GM18517 (cell line): Measurements from ENCODE around the gene ARHGEF40.

Experiments
- ATAC-seq: cut with Tn5 transposase; IDR thresholded peaks from one replicate; pipeline ENCODE4 v1.9.1; 2021; ENCODE audit warnings: mild to moderate bottlenecking, moderate library complexity; ENCODE audit not compliant: unreplicated experiment

The ARHGEF40 gene

DNA sequence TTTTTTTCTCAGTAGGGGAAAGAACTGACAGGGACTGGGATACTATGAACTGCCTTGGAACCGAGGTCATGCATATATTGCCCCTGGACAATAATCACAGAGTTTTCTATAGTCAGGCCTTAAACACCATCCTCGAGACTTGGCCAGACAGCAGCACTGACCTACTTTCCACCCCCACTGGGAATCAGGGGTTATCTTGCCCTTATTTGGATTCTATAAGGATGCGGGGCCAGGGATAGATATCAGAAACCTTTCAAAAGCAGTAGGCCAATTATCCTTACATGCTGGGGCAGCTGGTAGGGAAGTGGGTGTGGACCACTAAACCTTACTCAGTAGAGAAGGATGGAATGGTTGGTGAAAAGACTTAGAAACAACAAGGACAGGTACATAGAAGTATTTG lies 26.3 kb downstream of the ARHGEF40 start:
- ATAC-seq: no peak

DNA sequence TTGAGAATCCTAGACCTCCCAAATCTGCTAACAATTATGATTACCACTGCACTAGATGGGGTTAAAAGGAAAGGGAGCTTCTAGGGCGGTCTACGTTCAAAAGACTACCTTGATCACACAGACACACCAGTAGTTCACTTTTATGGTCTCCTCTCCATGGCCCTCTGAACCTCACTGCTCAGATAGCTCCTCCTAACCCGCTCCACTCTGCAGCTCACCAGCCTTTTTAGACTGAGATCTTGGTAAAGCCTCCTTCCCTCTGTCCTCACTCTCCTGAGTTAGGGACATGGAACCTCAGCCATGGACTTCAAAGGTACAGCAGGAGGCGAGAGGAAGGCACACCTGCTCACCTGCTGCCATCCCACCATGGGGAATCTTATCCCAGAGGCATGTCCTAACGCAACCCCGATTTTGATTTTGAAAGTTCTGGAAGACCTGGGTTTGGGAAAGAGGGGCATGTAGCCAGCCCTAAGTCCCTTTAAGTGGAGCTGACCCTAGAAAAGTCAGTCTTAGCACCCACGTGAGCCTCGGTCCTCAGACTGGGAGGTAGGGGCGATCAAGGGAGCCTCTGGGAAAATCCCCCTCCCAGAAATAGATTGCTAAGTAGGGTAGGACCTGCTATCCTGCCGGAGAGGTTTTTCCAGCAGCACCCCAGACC lies 27.0 kb downstream of the ARHGEF40 start:
- no peak for ATAC-seq

DNA sequence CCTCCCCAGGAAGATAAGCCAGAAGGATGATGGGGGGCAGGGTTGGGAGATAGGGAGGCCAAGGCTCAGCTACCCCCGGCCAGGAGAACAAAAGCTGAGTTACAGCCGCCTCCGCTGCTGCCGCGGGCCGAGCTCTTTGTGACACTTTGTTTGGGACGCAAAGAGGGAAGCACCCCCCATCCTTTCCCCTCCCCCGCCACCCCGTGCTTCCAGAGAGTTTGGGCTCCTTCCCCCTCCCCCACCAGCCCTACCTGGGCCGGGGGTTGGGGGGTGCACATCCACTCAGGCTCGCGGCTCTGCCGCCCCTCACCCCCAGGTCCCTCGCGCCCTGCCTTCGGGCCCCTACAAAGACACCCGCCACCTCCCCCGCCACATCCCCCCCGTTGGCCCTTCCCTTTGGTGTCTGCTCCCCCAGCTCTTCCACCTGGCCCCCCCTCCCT lies 27.6 kb downstream of the ARHGEF40 start:
- ATAC-seq: no peak

DNA sequence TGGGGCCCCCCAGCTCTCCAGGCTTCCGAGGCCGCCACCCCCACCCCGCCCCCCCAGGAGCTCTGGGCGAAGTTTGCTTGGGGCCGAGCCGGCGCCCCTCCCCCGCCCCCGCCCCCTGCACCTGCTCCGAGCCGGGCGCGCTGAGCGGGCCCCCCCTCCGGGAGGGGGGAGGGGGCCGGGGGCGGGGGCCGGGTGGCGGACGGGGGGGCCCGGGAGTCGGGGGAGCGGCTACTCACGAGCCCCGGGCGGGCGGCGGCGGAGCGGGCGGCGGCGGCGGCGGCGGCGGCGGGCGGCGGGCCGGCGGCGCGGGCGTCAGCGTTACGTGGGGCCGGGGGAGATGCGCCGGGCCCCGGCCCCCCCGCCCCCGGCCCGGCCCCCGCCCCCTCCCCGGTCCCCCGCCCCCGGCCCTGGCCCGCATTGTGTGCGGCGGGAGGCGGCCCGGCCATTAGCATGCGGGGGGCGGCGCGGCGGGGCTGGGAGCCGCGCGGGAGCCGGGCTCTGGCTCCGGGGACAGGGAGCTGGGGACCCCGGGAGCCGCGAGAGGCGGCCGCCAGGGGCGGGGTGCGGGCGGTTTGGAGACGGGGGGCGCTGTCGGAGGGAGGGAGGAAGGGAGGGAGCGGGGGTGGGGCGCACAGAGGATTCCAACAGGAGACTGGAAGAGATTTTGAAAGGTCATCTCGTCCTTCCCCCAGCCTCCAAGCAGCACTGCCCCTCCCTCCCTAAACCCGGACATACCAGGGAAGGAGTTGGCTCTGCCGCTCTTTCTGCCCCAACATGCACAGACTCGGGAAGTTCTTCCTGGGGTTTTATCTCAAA lies 28.2 kb downstream of the ARHGEF40 start, which contains the start of gene ZNF219:
Gene ZNF219, minus strand, starts transcription at position 580 of the 816 bp plus-strand sequence. CDS start 5,064 bp downstream, outside the sequence.
- ATAC-seq: no peak

DNA sequence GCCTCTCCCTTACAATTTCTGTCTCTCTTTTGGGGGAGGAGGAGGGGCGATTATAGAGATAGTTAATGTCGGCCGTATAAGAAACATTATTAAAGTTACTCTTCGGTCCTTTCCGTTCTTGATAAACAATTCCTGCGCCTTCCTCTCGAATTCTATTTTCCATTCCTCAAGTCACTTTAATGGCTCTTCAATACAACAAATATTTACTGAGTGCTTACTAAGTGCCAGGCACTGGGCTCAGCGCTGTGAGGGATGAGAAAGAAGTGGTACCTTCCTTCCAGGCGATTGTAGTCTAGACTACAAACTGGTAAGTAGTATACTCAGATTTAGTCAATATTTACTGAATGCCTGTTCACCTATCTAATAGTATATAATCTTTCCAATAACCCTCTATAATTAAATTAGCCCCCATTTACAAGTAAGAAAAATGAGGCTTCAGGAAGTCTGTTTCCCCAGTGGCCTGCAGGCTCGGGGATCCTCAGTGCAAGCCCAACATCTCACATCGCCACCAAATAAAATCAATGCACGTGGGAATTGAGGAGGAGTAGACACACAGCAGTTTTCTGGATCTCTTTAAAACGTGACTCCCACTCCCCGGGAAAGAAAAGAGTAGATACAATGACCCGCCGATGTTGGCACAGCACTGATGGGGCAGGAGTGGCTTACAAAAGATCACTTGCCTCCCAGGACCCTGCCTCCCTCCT lies 28.9 kb downstream of the ARHGEF40 start:
- ATAC-seq: no peak

DNA sequence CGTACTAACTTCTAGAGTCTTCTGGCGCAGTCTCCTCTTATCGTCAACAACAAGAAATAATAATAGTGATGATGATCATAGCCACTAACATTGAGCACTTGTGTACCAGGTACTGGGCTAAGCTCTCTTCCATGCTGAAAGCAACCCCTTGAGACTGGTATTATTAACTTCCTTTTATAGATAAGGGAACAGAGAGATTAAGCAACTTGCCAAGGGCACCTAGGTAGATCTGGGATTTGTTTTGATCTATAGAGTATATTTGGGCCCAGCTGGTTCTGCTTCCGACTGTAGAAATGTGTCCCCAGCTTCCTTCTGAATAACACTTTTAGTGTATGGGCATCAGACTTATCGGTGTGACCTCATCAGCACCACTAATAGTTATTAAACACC lies 29.5 kb downstream of the ARHGEF40 start:
- ATAC-seq: no peak

DNA sequence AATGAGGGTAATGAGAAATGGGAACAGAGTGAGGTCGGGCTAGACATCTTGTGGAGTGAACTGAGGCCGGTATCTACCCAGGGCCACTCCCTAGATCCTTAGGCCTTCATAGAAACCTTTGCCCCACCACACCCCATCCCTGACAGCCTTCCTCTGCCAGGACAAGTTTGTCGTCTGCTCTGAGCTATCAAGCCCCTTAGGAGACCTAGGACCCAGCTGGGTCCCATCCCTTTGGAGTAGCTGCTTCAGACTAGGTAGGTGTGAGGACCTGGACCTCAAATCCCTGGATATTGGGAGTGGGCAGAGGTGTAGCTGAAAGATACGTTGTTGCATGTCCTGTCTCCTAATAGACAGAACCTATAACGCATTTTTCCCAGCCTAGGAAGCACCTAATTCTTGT lies 30.8 kb downstream of the ARHGEF40 start, which contains the start of gene TMEM253:
Gene TMEM253, plus strand, starts transcription at position 136 of the 400 bp plus-strand sequence. CDS start 278 bp downstream, outside the sequence.
- no peak for ATAC-seq

DNA sequence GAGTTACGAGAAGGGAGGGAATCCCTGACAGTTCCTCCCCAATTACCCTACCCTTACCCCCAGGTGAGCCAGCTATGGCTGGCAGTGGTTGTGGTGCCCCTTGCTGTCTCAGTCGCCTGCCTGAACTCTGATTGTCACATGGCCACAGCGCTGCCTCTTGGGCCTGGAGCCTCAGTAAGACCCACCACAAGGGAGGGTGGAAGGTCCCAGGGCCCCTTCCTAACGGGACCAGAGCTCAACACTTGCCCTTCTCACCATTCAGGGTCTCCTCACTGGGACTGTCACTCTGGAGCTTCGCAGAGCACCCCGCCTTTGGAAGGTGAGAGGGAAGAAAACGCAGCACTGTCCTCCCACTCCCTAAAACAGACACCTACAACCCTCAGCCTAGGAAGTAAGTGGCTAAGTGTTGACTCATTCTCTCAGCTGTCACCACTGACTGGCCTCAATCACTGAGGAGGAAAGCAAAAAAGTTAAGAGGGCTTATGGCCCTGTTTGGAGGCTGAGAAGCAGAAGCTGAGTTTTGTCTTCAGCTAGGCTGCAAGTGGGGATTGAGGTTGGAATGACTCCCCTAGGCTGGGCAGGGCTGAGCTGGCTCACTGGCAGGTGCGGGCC lies 31.8 kb downstream of the ARHGEF40 start:
- ATAC-seq: no peak

DNA sequence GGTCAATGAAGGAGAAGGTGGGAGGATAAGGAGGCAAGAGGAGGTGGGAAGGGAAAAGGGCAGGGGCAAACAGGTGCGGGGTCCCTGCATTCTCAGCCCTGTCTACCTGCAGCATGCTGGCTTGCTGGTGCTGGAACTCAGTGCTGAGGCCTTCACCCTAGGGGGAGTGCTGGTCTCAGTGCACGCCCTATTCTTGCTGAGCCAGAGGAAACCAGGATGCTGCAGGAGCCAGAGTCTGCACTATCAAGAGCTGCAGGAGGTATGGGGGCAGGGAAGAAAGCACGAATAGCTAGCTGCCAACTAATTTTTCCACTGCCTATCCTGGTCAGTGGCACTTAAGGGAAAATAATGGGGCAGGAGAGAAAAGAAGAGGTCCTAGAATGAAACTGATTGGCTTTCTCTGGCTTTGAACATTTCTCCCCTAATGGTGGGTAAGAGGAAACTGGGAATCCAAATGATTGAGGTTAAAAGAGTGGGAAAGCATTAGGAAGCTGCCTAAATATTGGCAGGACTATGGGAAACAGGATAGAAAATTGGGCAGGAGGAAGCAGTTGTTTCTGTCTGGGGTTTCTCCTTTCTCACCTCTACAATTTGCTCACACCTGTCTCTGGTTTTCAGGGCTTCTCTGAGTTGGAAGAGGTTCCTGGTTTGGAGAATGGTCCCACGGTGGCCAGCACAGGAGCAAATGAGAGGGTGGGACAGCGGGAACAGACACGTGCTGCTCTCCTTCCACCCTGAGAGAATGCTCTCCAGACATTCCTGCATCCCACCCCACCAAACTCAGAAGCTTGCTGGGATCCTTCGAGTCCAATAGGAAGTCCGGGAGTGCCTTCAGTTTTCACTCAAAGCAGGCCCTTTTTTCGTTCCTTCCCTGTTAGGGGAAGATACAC lies 32.7 kb downstream of the ARHGEF40 start:
- no peak for ATAC-seq

DNA sequence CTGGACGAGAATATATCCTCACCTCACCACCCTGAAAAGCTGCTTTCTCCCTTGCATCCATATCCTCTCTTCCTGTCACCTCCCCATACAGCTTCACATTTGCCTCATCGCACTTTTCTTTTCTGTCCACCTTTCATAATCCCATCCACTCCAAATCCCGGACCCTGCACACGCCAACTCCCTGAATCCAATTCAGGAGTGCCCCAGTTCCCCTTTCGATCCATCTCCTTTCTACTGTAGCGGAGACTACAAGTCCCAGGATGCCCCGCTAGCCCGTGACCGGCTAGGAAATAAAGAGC lies 33.3 kb downstream of the ARHGEF40 start:
- ATAC-seq: no peak

DNA sequence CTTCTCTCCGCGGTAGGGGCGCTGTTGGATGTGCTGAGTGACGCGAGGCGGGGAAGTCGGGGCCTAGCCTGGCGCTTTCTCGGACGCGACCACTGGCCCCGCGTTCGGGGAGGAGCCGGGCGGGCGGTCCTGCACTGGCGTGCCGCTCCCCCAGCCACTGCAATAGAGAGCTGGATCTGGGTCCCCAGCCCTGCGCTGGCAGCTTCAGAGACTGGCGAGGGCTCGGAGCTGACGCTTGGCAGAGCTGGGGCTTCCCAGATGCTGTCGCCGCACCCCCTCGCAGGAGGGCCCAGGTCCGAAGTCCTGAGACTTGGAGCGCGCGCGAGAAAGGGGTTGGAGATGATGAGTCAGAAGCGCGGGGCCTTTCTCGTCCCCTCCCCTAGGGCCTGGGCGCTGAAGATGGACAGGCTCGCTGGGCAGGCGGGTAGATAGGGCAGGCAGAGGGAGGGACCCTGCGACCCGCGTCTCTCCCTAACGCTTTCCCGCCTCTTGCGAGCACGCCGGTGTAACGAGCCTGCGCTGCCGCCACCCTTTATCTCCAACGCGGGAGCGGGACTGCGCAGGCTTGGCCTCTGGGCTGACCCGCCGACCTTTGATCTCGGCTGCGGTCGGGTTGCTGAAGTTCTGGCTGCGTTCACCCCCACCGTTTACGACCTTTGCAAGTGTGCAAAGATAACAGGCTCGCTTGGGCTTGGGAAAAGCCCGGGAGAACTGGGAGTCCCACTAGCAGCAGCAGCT lies 33.8 kb downstream of the ARHGEF40 start:
- ATAC-seq: peak; percentile 89

DNA sequence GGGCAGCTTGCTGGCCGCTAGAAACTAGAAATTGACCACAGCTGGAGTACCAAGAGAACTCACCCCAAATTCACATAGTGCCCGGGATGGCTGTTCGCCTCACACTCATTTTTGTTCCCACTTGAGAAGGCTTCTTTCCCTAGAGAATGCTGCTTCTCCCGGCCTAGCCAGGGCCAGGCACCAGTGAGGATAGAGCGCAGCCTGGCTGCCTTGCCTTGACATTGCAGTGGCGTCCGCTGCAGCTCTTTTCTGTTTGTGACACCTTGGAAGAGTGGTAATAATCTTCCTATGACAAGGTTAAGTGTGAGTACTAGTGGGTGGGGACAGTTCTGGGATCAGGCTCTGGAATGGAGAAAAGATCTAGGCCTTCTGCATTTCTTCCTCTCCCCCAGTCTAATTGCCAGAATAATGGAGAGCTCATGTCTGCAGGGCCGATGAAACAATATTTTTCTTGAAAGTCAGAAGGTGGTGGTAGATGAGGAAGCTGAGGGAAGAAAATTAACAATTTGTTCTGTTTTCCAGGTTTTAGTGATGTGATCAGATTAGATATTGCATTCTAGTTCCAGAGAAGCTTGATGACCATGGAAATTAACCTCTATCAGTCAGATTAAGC lies 34.5 kb downstream of the ARHGEF40 start:
- peak; percentile 25 for ATAC-seq

DNA sequence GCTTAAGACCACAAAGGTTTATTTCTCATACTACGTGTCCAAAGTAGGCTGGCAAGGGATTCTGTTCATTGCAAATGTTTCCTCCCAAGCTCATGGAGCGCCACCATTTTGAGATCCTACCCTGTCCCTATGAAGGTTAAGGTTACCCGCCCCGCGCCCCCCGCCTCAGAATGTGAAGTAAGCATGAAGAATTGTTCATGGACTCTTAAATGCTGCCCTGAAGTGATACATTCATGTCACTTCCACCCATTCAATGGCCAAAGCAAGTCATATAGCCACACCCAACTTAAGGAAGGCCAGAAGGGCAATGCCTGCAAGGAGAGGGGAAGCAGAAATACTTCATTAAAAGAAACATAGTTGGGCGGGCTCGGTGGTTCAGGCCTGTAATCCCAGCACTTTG lies 35.0 kb downstream of the ARHGEF40 start:
- ATAC-seq: no peak

DNA sequence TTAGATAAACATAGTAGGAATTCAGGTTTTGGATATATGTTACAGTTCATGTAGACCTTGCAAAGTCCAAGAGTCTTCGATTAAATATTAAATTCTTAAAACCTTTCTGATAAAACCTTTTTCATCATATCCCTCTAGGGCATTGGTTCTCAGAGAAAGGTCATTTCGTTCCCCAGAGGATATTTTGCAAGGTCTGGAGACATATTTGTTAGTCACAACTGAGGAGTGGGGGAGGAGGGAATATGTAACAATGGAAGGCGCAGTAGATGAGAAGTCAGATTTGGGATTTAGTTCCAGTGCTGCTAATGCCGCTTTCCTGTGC lies 36.0 kb downstream of the ARHGEF40 start:
- ATAC-seq: no peak

DNA sequence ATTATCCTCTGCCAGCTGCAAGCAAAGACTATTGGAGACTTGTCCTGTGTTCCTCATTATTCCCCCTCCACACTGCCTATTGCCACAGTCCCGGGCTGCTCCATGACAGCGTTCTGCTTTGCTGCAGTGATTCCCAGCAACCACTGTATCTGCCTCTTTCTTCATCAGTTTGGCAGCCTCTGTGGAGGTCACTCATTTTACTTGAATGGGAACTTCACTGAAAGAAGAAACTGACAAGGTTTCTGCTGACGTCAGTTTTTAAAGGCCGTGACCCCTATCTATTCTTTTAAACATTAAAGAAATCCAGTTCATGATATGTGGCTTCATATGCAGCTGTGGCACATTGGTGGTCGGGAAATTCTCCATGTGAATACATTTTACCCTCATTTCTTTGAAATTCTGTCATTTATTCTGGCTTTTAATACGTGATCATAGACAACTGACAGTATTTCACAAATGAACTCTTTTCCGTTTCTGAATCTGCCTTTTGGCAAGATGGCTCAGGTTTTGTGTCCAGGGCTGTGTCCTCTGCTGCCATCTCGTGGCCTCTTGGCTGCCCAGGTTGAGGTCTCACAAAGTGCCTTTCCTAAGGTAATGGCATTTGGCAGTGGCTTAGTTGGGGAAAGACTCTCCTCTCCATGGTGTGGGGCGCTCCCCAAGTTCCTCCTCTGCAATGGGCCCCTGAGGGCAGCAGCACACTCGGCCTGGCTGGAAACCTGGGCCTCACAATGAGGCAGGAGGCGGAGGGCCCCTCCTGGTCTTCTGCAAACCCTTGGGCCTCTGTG lies 36.6 kb downstream of the ARHGEF40 start:
- no peak for ATAC-seq

DNA sequence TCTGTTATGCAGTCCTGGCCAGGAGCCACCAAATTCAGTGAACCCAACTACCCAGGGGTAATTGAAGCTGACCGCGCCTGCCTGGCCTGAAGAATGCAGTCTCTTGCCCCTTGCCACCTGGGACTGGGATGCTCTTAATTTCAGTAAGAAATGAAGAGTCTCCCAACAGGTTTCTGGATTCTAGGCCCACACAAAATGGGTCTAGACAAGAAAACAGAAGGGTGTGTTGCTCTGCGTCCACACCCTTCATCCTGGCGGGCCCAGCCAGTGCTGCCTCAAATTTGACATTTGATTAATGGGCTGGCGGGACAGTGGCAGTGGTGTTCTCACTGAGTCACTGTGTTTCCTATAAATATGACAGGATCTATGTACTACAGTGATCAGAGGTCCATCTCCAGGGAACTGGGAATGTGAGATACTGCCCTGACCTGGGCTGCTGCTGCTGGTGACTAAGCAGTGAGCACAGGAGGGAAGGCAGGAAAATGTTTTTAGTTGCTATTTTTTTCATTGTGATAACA lies 37.2 kb downstream of the ARHGEF40 start:
- no peak for ATAC-seq

DNA sequence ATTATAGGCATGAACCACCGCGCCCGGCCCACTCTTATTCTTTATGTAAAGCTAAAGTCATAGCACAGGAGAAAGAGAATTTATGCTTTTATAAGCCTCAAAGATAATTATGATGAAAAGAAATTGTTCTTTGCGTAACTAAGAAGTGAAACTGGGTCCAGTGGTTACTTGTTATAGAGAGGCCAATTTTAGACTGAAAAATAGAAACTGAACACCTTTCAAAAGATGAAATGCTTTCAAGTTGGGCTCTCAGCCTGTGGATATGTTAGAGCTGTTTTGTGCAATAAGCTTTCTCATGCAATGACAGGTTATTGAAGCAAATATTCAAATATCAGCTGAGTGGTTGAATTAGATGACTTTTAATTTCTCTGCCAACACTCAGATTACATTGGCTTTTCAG lies 38.7 kb downstream of the ARHGEF40 start:
- no peak for ATAC-seq

DNA sequence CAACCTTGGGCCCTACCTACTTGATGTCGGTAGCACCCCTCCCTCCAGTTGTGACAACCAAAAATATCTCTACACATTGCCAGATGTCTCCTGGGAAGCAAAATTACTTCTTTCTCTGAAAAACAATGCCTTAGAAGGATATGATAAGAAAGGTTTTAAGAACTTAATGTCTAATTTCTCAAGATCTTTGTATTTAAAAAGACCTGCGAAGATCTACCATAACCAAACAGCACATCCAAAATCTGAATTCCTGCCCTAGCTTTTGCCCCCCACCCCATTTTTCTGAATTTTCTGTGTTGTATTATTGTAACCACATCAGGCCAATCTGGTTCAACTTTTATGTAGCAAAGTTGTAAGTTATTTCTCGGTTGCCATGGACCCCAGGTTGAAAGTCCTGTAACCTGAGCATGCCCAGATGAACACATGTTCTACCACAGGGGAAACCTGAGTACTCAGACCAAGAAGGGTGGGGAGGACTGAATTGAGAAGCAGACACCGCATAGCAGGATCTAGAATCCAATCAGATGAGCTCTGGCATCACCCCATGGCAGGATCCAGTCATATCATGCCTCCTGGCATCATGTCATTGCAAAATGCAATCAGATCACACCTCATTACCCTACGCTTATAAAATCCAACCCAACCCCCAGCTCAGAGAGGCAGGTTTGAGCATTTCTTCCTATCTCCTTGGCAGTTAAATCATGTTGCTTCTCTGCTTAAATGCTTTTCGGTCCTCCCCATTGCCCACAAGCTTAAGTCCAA lies 39.5 kb downstream of the ARHGEF40 start:
- ATAC-seq: no peak
